M059J (cell line): ENCODE results near the gene GJA8. TPM values are rescaled to one million over a fixed set of nuclear protein-coding genes. Genes with fewer than 3 reads are reported as not detected.
A peak's percentile ranks its signal among the peaks of the same experiment; 100 is the strongest.
"Not testable (repeated sequence)": the region's sequence is repeated elsewhere in the genome, so short reads cannot be mapped to it uniquely, and the experiment has no call there.

ENCODE experiments used
- DNase-seq: peaks from one replicate; pipeline ENCODE4 v3.0.0-alpha.2; 2012; ENCODE audit warnings: low read depth
- total RNA-seq: library from RNA; depleted of rRNA; stranded (reverse); fragments of >200 nt; shearing (Covaris generic); gene quantifications from 2 replicates; pipeline ENCODE4 v1.2.3, GENCODE V29; 2014; rRNA removed

GJA8 gene
- total RNA-seq, 1 experiment from 2014 or later = not detected

DNA sequence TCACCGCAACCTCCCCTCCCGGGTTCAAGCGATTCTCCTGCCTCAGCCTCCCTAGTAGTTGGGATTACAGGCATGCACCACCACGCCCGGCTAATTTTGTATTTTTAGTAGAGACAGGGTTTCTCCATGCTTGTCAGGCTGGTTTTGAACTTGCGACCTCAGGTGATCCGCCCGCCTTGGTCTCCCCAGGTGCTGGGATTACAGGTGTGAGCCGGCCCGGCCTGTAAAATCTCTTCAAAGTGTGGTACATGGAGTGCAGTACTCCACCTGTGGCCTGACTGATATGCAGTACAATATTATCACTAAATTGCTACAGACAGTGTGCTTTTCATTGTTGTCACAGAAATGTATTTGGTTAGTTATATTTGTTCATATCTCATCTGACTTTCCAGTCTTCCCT, 25.1 kb downstream of the GJA8 start:
- DNase-seq = not testable (repeated sequence)

DNA sequence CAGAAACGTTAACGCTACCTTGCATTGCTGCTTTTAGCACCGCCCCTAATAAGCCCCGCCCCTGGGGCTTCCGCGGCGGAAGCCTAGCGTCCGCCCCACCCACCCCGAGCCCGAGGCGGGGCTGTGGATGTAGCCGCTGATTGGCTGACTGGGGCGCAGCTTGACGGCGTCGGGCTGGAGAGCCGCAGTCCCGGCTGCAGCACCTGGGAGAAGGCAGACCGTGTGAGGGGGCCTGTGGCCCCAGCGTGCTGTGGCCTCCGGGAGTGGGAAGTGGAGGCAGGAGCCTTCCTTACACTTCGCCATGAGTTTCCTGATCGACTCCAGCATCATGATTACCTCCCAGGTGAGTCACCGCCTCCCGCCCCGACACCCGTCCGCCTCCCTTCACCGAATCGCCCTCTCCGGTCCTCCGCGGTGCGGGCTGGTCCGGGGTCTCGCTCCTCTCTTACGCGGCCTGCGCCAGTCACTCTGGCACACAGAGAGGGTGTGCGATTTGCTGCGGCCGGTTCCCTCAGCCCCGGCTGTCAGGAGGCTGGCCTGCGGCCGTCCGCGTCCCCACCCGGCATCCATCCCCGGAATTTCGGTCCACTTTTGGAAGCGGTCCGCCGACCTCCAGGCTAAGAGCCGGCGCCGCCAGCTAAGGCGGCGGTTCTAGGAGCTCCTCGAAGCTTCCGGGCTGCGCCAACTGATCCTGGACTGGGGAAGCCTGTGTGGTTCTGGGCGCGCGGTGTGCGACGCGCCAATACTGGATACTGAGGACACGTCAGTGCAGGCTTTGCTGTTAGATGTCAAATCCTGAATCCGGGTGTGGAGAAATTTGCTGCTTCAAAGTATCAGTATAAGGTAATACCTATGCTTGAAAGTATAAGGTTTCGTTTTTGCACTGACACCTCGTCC, 25.9 kb downstream of the GJA8 start, which contains the start of gene GPR89B:
Gene GPR89B (plus strand): TSS at position 185 of the 897 bp plus-strand sequence. CDS start 117 bp downstream, at position 302.
- DNase-seq = peak; percentile 88

DNA sequence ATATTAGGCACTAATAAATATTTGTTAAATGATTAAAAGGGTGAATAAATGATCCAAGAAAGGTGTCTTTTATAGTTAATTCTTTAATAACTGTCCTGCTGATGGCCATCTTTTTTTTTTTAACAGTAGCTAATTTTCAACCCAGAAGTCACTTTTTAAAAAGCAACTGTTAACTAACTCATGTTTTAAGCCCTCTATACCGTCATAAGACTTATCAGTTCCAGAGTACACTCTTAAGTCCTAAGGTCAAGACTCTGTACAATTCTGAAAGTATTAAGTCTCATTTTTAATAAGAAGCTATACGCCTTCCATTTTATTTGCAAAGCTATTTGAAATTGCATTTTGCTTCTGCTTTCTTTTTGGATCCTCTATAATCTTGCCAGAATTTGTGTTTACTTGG, 28.5 kb downstream of the GJA8 start:
- not testable (repeated sequence) for DNase-seq

DNA sequence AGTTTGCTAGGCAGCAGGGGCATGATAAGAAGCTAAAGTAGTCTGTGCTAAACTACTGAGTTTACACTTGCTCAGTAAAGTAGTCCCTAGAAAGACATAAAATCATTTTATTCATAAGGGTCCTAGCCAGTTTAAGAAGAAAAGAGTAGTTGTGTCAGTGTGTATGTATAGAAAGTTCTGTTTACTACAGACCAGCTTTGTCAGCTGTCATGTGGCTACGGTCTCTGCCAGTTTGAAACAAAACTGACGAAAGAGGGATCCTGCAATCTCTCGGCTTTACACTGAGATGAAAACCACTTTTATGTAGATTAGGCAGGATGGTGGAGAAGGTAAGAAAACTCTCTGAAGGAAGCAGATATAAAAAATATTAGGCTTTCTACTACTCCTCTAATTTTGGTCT, 32.7 kb downstream of the GJA8 start:
- not testable (repeated sequence) for DNase-seq

DNA sequence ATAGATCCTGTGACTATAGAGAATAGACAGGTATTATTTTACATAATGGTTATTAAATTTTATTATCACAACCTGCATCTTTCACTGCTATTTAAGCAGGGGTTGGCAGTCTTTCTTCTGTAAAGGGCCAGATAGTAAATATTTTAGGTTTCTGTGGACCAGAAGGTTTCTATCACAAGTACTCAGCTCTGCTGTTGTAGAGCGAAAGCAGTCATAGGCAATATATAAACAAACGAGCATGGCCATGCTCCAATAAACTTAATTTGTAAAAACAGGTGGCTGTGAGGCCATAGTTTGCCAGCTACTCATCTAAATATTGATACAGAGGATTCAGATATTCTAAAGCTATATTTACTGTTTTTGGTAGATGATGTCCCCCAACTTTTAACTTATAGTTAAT, 37.9 kb downstream of the GJA8 start:
- DNase-seq = not testable (repeated sequence)

DNA sequence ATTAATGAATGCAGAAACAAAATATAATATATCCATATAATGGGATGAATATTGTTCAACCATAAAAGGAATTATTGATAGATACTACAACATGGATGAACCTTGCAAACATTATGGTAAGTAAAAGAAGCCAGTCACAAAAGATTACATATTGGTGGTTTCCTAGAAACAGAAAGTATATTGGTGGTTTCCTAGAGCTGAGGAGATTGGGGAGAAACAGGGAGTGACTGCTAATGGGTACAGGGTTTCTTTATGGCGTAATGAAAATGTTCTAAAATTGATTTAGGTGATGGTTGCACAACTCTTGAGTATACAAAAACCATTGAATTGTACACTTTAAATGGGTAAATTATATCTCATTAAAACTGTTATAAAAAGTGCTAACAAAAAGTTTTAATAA, 40.0 kb downstream of the GJA8 start:
- not testable (repeated sequence) for DNase-seq

DNA sequence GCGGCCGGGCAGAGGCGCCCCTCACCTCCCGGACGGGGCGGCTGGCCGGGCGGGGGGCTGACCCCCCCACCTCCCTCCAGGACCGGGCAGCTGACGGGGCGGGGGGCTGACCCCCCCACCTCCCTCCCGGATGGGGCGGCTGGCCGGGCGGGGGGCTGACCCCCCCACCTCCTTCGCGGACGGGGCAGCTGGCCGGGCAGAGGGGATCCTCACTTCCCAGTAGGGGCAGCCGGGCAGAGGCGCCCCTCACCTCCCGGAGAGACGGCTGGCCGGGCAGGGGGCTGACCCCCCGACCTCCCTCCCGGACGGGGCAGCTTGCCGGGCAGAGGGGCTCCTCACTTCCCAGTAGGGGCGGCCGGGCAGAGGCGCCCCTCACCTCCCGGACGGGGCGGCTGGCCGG, 46.9 kb downstream of the GJA8 start:
- DNase-seq = not testable (repeated sequence)

Other genes with a start within 250 kb of the GJA8 start
- 5.0 and 10.0 TPM in 2 replicates for gene ACP6, start 232.3 kb upstream of the GJA8 start, total RNA-seq
- gene GJA5, start 142.2 kb upstream of the GJA8 start, total RNA-seq = 1.3 and 2.6 TPM in 2 replicates
- 15.5 and 25.7 TPM in 2 replicates for gene GPR89B, start 25.6 kb downstream of the GJA8 start, total RNA-seq
- gene NBPF11, start 249.5 kb downstream of the GJA8 start, total RNA-seq = 1.9 and 3.4 TPM in 2 replicates